Activated CD4-positive, alpha-beta T cell treated with anti-CD3 and anti-CD28 coated beads for 1 hour (primary cell): Measurements from ENCODE around the gene AUTS2.

ENCODE experiments used
- DNase-seq: peaks from one replicate; pipeline ENCODE4 v3.0.0-alpha.2; 2020

AUTS2 gene

GRCh38 chr7:70458745-70459144, 860.5 kb downstream of the AUTS2 start:
- no peak for DNase-seq

GRCh38 chr7:70459546-70459945, 861.3 kb downstream of the AUTS2 start:
- no peak for DNase-seq

- DNase-seq: no peak
These were observed 861.8 kb downstream of the AUTS2 start for GRCh38 chr7:70460071-70460470.

- no peak for DNase-seq
These were observed 862.3 kb downstream of the AUTS2 start for GRCh38 chr7:70460562-70460961.

- no peak for DNase-seq
These were observed 865.2 kb downstream of the AUTS2 start for GRCh38 chr7:70463352-70463938.

- DNase-seq: no peak
These were observed 868.6 kb downstream of the AUTS2 start for GRCh38 chr7:70466725-70467364.

- DNase-seq: no peak
These were observed 872.5 kb downstream of the AUTS2 start for GRCh38 chr7:70470746-70471145.

GRCh38 chr7:70472601-70473237, 874.4 kb downstream of the AUTS2 start:
- DNase-seq: no peak

- DNase-seq: no peak
These were observed 876.5 kb downstream of the AUTS2 start for GRCh38 chr7:70474639-70475234.

- no peak for DNase-seq
These were observed 879.0 kb downstream of the AUTS2 start for GRCh38 chr7:70477036-70478010.

GRCh38 chr7:70479153-70480021, 881.1 kb downstream of the AUTS2 start:
- DNase-seq: no peak

GRCh38 chr7:70480927-70481569, 882.8 kb downstream of the AUTS2 start:
- no peak for DNase-seq

GRCh38 chr7:70481570-70482123, 883.4 kb downstream of the AUTS2 start:
- no peak for DNase-seq

- no peak for DNase-seq
These were observed 886.0 kb downstream of the AUTS2 start for GRCh38 chr7:70484255-70484654.

GRCh38 chr7:70486977-70487376, 888.7 kb downstream of the AUTS2 start:
- no peak for DNase-seq

GRCh38 chr7:70487428-70487827, 889.2 kb downstream of the AUTS2 start:
- no peak for DNase-seq

- no peak for DNase-seq
These were observed 889.6 kb downstream of the AUTS2 start for GRCh38 chr7:70487886-70488285.

- no peak for DNase-seq
These were observed 891.5 kb downstream of the AUTS2 start for GRCh38 chr7:70489813-70490212.

- no peak for DNase-seq
These were observed 894.4 kb downstream of the AUTS2 start for GRCh38 chr7:70492625-70493024.

GRCh38 chr7:70494225-70495032, 896.2 kb downstream of the AUTS2 start:
- DNase-seq: no peak
